NCI-H1930 (cell line): ENCODE results near the gene APOBEC3F.
"Not testable (repeated sequence)": the region's sequence is repeated elsewhere in the genome, so short reads cannot be mapped to it uniquely, and the experiment has no call there.

ENCODE experiments used
- DNase-seq, 2 experiments: peaks; one replicate each; lab custom pipeline; 2025; lab: John Stamatoyannopoulos, UW

APOBEC3F gene

DNA sequence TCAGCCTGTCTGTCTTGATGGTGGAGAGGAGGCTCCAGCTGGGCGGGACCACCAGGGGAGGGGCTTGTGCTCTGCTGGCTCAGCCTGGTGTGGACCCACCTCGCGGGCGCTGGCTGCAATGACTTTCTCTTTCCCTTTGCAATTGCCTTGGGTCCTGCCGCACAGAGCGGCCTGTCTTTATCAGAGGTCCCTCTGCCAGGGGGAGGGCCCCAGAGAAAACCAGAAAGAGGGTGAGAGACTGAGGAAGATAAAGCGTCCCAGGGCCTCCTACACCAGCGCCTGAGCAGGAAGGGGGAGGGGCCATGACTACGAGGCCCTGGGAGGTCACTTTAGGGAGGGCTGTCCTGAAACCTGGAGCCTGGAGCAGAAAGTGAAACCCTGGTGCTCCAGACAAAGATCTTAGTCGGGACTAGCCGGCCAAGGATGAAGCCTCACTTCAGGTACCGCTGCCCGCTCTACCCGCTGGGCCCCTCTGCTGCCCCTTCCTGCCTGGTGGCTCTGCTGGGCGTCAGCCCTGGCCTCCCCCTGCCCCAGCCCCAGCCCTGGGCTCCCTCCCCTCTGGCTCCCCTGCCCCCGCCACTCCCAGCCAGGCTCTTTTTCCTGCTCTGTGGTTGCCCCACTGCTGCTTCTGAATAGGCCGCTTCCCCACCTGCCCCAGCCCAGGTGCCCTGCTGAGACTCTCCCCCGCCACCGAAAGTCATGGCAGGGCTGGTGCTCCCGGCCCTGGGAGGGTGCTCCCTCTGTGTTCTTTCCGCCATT is at the start of gene APOBEC3F:
TSS of gene APOBEC3F (plus strand) at position 327 of the 759 bp plus-strand sequence. CDS start at position 424, 97 bp downstream.
- not testable (repeated sequence) for DNase-seq

DNA sequence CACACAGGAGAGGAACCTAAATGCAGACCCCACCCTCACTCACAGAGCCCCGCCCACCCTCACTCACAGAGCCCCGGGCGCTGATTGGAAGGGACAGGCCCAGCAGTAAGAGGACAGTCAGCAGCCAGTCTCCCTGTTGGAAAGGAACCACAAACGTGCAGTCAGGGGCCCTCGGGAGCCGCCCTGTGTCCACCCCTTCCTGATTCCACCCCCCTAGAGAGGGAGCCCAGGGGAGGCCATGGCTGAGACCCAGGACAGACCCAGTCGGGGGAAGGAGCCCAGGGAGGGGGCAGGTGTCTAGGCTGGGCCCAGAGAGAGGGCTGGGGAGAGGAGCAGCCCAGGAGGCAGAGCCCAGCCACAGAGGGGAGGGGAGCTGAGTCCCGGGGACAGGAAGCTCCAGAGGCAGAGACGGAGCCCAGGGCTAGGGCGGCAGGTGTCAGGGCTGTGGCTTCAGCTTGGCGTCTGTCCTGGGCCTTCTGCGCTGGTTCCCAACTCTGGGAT is 47.7 kb upstream of the APOBEC3F start:
- not testable (repeated sequence) for DNase-seq

DNA sequence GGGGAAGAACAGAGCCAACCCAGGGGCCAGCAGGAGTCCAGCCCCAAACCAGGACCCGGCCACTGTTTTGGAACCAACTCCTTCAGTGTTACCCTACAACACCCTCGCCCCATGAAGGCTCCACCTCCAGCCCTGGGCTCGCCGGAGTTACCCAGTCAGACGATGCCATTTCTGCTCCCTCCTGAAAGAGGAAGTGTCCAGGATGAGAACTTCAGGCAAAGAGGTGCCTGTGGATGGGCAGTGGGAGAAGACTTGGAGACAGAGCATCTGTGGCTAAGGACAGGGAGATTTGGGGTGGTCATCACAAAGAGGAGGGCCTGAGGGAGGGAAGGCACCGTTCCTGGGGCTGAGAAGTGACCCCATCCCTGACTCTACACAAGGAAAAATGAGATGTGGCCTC is 44.6 kb upstream of the APOBEC3F start:
- no peak for DNase-seq

DNA sequence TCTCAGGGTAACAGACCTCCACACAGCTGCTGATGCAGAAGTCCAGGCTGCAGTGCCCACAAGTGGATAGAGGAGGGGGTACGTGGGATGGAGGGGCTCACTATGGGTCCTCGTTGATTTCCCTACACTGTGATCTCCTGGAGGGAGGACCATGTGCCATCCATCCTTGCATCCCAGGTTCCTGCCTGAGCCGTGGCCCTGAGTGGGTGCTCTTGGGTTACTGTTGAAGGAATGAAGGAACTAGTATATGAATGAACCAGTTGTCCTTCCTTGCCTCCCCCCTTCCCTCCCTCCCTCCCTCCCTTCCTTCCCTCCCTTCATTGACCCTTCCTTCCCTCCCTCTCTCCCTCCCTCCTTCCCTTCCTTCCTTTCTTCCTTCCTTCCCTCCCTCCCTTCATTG is 43.1 kb upstream of the APOBEC3F start:
- no peak for DNase-seq

DNA sequence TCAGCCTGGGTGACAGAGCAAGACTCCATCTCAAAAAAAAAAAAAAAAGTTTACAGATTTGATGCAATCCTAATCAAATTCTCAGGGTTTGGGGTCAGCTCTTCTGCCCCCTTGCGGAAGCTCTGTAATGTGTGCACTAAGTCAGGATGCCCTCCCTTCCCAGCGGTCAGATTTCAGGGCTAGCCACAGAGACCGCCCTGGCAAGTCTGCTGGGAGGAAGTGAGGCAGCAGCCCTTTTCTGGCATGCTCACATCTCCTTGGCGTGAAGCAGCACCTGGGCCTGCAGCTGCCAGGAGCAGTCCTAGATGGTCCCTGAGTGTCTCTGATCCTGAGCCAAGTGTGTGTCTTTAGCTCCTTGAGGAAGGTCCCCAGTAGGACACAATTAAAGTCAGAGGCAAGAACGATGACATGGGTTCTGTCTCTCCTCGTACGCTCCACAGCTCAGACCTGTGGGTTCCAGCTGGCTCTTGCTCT is 37.5 kb upstream of the APOBEC3F start:
- no peak for DNase-seq

DNA sequence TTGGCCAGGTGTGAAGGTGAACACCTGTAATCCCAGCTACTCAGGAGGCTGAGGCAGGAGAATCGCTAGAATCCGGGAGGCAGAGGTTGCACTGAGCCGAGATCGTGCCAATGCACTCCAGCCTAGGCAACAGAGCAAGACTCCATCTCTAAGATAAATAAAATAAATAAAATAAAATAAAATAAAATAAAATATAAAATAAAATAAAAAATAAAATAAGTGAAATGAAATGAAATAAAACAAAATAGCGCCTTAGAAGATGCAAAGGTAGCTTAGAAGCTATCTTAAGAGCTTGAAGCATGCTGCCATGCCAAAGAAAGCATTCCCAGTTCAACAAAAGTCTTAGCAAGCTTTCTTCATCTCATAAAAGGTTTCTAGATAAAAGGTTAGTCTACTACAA is 33.5 kb upstream of the APOBEC3F start:
- DNase-seq: no peak

DNA sequence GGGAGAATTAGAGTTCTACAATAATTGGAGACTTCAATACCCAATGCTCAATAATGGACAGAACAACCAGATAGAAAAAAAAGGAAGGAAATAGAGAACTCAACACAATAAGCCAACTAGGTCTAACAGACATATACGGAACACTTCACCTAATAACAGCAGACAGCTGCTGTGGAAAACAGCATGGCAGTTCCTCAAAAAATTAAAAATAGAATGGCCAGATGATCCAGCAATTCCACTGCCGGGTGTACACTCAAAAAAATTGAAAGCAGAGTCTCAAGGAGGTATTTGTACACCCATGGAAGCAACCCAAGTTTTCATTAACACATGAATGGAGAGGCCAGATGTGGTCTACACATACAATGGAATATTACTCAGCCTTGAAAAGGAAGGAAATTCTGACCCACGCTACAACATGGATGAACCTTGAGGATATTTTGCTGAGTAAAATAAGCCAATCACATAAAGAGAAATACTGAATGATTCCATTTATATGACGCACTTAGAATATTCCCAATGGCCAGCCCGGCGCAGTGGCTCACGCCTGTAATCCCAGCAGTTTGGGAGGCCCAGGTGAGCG is 32.3 kb upstream of the APOBEC3F start:
- not testable (repeated sequence) for DNase-seq

DNA sequence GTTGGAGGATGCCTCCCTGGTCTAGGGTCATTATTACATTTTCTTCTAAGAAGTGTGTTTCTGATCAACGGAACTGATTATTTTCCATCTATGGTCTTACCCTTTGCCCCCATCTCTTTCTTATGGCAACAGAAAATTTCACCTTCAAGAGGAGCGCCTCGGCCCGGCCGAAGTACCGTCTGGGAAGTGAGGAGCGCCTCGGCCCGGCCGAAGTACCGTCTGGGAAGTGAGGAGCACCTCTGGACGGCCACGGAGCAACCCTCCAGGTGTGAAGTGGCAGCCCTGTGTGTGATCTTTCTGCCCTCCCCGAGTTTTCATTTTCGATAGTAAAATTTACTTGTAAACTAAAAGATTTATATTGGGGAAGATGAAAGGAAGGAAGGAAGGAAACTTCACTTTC is 29.7 kb upstream of the APOBEC3F start:
- DNase-seq: no peak

DNA sequence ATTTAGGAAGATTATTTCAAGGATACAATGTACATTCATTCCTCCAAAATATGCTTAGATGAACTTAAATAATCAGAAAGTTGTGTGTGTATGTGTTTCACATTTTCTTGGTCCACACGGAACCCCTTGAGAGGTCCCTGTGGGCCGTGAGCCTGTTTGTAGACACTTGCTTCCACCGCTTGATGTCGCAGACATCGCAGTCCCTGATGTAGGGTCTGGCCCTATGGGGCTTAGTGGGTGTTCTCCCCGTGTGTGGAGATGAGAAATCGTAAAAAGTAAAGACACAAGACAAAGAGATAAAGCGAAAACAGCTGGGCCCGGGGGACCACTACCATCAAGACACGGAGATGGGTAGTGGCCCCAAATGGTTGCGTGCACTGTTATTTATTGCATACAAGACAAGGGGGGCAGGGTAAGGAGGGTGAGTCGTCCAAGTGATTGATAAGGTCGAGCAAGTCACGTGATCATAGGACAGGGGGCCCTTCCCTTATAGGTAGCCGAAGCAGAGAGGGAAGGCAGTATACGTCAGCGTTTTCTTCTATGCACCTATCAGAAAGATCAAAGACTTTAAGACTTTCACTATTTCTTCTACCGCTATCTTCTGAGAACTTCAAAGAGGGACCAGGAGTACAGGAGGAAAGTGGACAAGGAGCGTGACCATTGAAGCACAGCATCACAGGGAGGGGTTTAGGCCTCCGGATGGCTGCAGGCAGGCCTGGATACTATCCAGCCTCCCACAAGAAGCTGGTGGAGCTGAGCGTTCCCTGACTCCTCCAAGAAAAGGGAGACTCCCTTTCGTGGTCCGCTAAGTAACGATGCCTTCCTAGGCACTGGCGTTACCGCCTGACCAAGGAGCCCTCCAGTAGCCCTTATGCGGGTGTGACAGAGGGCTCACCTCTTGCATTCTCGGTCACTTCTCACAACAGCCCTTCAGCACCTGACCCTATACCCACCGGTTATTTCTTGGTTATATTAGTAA is 27.8 kb upstream of the APOBEC3F start:
- no peak for DNase-seq

DNA sequence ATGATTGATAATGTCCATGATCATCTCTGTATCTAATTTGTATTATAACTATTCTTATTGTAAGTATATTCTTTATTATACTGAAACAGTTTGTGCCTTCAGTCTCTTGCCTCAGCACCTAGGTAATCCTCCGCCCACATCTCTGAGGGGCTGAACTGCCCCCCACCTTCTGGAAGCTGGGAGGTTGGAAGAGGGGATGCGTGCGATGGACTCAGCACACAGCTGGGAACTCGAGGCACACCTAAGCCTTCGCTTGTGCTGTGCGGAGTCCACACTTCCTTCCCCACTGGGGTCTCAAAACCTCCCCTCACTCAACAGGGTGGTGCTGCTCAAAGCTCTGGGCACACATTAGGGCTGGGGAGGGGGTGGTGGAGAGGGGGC is 27.1 kb upstream of the APOBEC3F start:
- not testable (repeated sequence) for DNase-seq

DNA sequence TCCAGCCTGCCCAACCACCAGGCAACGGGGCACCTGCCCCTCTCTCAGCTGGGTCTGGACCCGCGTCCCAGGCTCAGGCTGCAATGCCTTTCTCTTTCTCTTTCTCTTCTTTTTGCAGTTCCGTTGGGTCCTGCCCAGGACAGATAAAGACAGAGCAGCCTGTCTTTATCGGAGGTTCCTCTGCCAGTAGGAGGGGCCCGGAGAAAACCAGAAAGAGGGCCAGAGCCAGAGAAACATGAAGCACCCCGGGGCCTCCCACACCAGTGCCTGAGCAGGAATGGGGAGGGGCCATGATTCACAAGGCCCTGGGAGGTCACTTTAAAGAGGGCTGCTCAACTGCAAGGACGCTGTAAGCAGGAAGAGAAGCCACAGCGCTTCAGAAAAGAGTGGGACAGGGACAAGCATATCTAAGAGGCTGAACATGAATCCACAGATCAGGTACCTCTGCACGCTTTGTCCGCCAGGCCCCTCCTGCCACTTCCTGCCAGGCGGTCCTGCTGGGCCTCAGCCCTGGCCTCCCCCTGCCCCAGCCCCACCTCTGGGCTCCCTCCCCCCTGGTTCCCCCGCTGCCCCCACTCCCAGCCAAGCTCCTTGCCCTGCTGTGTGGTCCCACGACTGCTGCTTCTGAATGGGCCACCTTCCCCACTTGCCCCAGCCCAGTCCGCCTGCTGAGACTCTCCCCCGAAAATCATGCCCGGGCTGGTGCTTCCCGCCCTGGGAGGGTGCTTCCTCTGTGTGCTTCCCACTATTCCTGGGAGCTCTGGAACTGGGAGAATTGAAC is 26.5 kb upstream of the APOBEC3F start, which contains the start of gene APOBEC3C:
TSS of gene APOBEC3C (plus strand) at position 316 of the 781 bp plus-strand sequence. CDS start at position 422, 106 bp downstream.
- DNase-seq: no peak

DNA sequence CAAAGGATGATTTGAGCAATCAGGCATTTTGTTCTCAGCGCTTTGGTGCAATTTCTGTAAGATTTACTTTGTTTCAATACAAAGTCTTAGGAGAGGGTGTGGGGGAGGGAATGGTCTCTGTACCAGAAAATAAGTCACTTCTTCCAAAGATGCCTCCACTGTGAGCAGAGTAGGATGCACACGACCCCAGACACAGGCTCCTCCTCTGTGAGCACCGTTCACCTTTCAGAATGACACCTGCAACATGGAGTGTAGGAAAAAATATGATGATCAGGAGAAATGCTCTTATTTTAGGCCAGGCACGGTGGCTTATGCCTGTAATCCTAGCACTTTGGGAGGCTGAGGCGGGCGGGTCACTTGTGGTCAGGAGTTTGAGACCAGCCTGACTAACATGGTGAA is 25.9 kb upstream of the APOBEC3F start:
- not testable (repeated sequence) for DNase-seq

DNA sequence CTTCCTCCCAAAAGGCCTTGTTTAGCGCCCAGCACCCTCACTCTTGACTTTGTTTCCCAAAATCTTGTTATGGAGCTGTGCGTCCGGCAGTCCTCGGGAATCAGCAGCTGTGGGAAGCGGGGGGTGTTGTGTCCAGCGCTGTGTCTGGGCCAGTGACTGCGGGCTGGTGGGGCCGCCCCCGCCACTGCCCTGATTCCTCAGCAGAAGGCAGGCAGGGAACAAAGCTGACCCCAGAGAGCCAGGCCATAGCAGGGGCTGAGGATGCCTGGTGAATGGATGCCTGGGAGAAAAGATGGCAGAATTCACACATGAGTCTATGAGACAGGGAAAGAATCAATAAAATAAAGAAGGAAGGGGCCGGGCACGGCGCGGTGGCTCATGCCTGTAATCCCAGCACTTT is 24.1 kb upstream of the APOBEC3F start:
- DNase-seq: no peak

DNA sequence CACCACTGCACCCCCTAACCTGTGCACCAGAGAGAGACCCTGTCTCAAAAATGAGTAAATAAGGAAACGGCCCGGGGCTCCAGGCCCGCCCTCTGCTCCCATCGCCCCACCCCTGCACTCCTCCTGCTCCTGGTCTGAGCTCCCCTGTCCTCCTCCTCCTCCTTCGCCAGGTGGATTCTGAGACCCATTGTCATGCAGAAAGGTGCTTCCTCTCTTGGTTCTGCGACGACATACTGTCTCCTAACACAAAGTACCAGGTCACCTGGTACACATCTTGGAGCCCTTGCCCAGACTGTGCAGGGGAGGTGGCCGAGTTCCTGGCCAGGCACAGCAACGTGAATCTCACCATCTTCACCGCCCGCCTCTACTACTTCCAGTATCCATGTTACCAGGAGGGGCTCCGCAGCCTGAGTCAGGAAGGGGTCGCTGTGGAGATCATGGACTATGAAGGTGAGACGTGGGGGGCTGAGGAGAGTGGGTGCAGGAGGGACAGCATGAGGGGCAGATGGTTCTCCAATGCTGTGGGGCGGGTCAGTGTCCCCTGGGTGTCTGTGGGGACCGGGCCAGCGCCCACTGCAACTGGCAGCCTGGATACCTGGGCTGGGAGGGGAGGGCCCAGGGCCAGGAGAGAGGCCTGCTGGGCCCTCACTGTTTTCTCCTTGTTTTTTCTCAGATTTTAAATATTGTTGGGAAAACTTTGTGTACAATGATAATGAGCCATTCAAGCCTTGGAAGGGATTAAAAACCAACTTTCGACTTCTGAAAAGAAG is 22.9 kb upstream of the APOBEC3F start:
- no peak for DNase-seq

DNA sequence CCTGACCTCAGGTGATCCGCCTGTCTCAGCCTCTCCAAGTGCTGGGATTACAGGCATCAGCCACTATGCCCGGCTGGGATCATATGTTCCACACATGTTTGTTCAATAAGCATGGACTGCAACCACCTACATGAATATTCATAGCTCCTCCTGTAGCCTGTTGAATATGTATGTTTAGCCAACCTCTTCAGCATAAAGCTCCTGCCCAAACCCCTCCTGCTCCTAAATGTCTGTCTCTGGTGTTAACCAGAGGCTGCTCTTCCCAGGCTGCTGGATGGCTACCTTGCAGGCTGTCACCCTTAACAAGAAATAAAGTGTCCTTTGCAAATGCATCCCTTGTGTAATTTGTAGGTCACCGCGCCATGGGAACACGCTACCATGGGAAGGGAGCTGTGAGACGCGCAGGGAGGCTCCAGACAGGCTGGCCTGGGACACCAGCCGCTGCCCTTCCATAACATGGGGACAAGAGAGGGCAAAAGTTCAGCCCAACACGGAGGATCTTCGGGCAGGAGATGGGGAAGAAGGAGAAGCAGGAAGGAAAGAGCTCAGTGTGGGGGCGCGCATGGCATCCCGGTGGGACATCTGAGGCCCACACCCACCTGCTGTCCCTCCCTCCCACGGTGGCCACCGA is 20.5 kb upstream of the APOBEC3F start:
- DNase-seq: not testable (repeated sequence)

DNA sequence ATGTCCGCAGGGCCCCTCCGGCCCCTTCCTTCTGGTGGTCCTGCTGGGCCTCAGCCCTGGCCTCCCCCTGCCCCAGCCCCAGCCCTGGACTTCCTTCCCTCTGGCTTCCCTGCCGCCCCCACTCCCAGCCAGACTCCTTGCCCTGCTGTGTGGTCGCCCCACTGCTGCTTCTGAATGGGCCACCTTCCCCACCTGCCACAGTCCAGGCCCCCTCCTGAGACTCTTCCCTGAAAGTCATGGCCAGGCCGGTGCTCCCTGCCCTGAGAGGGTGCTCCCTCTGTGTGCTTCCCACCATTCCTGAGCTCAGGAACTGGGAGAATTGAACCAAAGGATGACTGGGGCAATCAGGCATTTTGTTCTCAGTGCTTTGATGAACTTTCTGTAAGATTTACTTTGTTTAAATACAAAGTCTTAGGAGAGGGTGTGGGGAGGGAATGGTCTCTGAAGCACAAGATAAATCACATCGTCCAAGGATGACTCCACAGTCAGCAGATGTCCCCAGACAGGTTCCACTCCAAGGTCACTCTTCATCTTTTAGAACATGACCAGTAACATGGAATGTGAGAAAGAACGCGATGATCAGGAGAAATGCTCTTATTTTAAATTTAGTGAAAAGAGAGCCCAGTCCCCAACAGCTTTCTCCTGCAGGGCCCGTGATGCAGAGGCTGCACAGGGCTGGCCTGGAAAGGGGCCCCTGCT is 19.0 kb upstream of the APOBEC3F start:
- DNase-seq: no peak

DNA sequence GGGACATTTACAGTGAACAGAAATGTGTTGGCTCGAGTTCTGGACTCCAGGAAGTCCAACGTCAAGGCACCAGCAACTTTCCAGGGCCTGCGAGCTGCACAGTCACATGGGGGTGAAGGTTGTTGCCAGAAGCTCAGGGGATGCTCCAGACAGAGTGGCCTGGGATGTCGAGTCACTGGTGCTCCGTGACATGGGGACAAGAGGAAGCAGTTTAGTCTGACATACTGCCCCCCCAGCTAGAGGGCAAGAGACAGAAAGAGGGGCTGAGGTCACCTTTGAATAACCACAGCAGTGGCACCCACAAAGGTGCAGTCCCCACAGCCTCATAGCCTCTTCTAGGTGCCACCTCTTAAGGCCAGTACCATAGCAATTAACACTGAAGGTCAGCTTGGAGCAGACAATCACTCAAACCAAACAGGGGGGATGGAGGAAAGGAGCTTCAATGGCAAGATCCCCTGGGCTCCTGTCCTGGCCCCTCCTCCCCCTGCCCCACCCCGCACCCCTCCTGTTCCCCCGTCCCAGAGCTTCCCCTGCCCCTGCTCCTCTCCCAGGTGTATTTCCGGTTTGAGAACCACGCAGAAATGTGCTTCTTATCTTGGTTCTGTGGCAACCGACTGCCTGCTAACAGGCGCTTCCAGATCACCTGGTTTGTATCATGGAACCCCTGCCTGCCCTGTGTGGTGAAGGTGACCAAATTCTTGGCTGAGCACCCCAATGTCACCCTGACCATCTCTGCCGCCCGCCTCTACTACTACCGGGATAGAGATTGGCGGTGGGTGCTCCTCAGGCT is 15.9 kb upstream of the APOBEC3F start:
- DNase-seq: no peak

DNA sequence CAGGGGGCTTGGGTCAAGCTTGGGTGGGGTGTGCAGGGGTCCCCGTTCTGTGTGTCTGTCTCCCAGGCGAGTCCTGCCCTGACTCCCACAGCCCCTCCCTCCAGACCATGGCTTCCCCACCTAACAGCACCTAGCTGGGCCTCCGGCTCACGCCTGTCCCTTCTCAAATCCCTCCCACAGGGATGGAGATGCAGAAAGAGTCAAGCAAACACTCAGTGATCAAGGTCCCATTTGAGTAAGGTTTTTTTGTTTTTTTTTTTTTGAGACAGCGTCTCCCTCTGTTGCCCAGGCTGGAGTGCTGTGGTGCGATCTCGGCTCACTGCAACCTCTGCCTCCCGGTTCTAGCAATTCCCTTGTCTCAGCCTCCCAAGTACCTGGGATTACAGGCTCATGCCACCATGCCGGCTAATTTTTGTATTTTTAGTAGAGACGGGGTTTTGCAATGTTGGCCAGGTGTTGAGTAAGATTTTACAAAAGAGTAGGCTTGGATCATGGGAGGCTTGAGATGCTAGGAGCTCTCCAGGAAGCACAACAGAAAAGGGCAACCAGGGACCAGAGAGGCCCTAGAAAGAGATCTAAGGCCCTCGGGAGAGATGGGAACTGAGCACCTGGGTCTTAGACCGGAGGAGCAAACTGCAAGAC is 14.0 kb upstream of the APOBEC3F start:
- no peak for DNase-seq
